ENCODE data around the gene HYOU1.

HYOU1 gene

DNA sequence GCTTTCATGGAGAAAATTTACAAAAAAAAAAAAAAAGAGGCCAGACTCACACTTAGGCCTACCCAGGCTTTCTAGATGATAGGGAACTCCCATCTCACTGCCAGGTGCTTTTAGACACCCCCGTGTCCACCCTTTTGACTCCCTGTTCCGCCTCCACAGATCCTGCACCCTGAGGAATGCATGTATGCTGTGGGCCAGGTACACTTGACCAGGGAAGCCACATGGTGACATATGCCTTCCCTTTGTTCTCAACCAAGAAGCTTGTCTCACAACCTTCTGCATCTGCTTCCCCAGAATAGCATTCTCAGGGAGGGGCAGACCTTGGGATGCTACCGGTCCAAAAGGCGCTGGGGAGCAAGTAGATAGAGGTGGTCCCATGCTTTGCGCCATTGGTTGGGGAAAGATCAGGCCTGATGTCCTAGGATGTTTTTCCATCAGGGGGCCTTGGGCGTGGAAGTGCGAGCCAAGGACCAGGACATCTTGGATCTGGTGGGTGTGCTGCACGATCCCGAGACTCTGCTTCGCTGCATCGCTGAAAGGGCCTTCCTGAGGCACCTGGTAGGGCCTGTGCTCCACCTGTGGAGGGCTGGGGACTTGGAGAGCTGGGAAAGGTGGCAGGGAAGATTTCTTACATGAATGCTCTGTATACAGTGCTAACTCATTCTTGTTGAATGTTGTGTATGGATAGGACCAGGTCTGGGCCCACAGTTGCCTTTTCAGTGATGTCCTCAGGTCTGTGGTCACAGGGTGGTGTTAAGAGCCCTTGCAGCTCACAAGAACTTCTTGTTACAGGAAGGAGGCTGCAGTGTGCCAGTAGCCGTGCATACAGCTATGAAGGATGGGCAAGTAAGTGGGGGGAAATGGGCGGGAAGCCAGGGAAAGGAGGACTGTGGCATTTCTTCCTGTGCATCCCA, 35.2 kb upstream of the HYOU1 start:
- no peak overlapping the region for H2AFZ ChIP-seq (ENCODE audit: low read depth)
- peaks cover 24% of the 10 kb centered on the region for H3K79me2 ChIP-seq (ENCODE audit: insufficient read depth, low read depth)
- H3K27ac ChIP-seq = peak overlapping the region; percentile 69; the same call in 1 of the 2 replicates
- no peak for TF ChIP-seq CTCF (conservative IDR thresholded peaks at IDR 0.05; ENCODE audit: low read depth, low read length)
- no peak overlapping the region for H3K4me2 ChIP-seq
- H3K36me3 ChIP-seq (ENCODE audit: insufficient read depth) = 0 out of 2 replicates have a peak, but pooled peaks cover 3% of the 10 kb centered on the region
- H4K20me1 ChIP-seq (ENCODE audit: insufficient read depth) = peaks cover 9% of the 10 kb centered on the region
- H3K27me3 ChIP-seq (ENCODE audit: insufficient read depth, low read depth) = no peaks in the 10 kb centered on the region
- no peak overlapping the region for H3K4me3 ChIP-seq (IDR thresholded peaks at IDR 0.05; ENCODE audit: insufficient read depth, low read depth, low read length)
- no peak overlapping the region for H3K9ac ChIP-seq
- peaks cover 29% of the 10 kb centered on the region for H3K4me1 ChIP-seq (ENCODE audit: low read depth, poor library complexity, severe bottlenecking)

- Histone ChIP-seq H3K79me2 (ENCODE audit: insufficient read depth, low read depth) (peaks cover 24% of the 10 kb centered on the region), H2AFZ (ENCODE audit: low read depth) (no peak overlapping the region), H3K36me3 (ENCODE audit: insufficient read depth) (0 out of 2 replicates have a peak, but pooled peaks cover 3% of the 10 kb centered on the region), H3K4me1 (ENCODE audit: low read depth, poor library complexity, severe bottlenecking) (peaks cover 28% of the 10 kb centered on the region), H3K27ac (no peak overlapping the region), H3K9ac (no peak overlapping the region), H3K27me3 (ENCODE audit: insufficient read depth, low read depth) (no peaks in the 10 kb centered on the region), H3K4me2 (no peak overlapping the region), H3K4me3 (IDR thresholded peaks at IDR 0.05; ENCODE audit: insufficient read depth, low read depth, low read length) (no peak overlapping the region), H4K20me1 (ENCODE audit: insufficient read depth) (peaks cover 9% of the 10 kb centered on the region)
- TF ChIP-seq CTCF (conservative IDR thresholded peaks at IDR 0.05; ENCODE audit: low read depth, low read length) = no peak
These were observed 34.2 kb upstream of the HYOU1 start for GRCh38 chr11:119091178-119091577.

- H3K4me1 ChIP-seq (ENCODE audit: low read depth, poor library complexity, severe bottlenecking) = peaks cover 29% of the 10 kb centered on the region
- no peak overlapping the region for H3K4me2 ChIP-seq
- H3K4me3 ChIP-seq (IDR thresholded peaks at IDR 0.05; ENCODE audit: insufficient read depth, low read depth, low read length) = no peak overlapping the region
- no peak for TF ChIP-seq CTCF (conservative IDR thresholded peaks at IDR 0.05; ENCODE audit: low read depth, low read length)
- H3K27ac ChIP-seq = no peak overlapping the region
- 0 out of 2 replicates have a peak, but pooled peaks cover 3% of the 10 kb centered on the region for H3K36me3 ChIP-seq (ENCODE audit: insufficient read depth)
- H3K9ac ChIP-seq = no peak overlapping the region
- peaks cover 9% of the 10 kb centered on the region for H4K20me1 ChIP-seq (ENCODE audit: insufficient read depth)
- H2AFZ ChIP-seq (ENCODE audit: low read depth) = no peak overlapping the region
- peaks cover 25% of the 10 kb centered on the region for H3K79me2 ChIP-seq (ENCODE audit: insufficient read depth, low read depth)
- no peaks in the 10 kb centered on the region for H3K27me3 ChIP-seq (ENCODE audit: insufficient read depth, low read depth)
These were observed 32.3 kb upstream of the HYOU1 start for GRCh38 chr11:119089319-119089718.

- Histone ChIP-seq H3K36me3 (ENCODE audit: insufficient read depth) (no peaks in the 10 kb centered on the region), H3K4me2 (no peak overlapping the region), H3K4me1 (ENCODE audit: low read depth, poor library complexity, severe bottlenecking) (peaks cover 30% of the 10 kb centered on the region), H3K4me3 (IDR thresholded peaks at IDR 0.05; ENCODE audit: insufficient read depth, low read depth, low read length) (no peak overlapping the region), H3K27me3 (ENCODE audit: insufficient read depth, low read depth) (no peaks in the 10 kb centered on the region), H4K20me1 (ENCODE audit: insufficient read depth) (peaks cover 2% of the 10 kb centered on the region), H3K27ac (no peak overlapping the region), H2AFZ (ENCODE audit: low read depth) (no peak overlapping the region), H3K9ac (no peak overlapping the region), H3K79me2 (ENCODE audit: insufficient read depth, low read depth) (peaks cover 16% of the 10 kb centered on the region)
- TF ChIP-seq CTCF (conservative IDR thresholded peaks at IDR 0.05; ENCODE audit: low read depth, low read length) = no peak
These were observed 31.4 kb upstream of the HYOU1 start for GRCh38 chr11:119088406-119088805.

All from KMS-11 (cell line).